IPS DF 6.9 (cell line): Measurements from ENCODE around the gene ZNF860.
"Not testable (repeated sequence)": the region's sequence is repeated elsewhere in the genome, so short reads cannot be mapped to it uniquely, and the experiment has no call there.

Experiments
- DNase-seq: peaks from one replicate; pipeline ENCODE4 v3.0.0-alpha.2; 2013; ENCODE audit warnings: low read depth, low spot score
- H3K27ac ChIP-seq: one replicate; pipeline ENCODE4 v1.5.1; 2013; ENCODE audit warnings: low read length, control low read depth
- H3K27me3 ChIP-seq: 2 replicates; pipeline ENCODE4 v1.6.1; 2013; ENCODE audit warnings: mild to moderate bottlenecking, low read length; ENCODE audit not compliant: control insufficient read depth, insufficient read depth
- H3K36me3 ChIP-seq: 2 replicates; pipeline ENCODE4 v1.6.1; 2013; ENCODE audit warnings: low read length; ENCODE audit not compliant: control insufficient read depth, insufficient read depth
- H3K4me1 ChIP-seq: 2 replicates; pipeline ENCODE4 v1.6.1; 2013; ENCODE audit warnings: low read length; ENCODE audit not compliant: control insufficient read depth, insufficient read depth
- H3K4me3 ChIP-seq: 2 replicates; pipeline ENCODE4 v1.5.1; 2013; ENCODE audit warnings: mild to moderate bottlenecking, low read length
- H3K9me3 ChIP-seq: 2 replicates; pipeline ENCODE4 v1.6.1; 2013; ENCODE audit warnings: low read length, inconsistent platforms; ENCODE audit not compliant: control insufficient read depth, insufficient read depth
- WGBS: extraction: QIAGEN DNeasy Blood & Tissue Kit; methylation state at CpG from one replicate; pipeline ENCODE4 v1.1.7; 2013; ENCODE audit warnings: mixed read lengths, missing lambda C conversion rate; ENCODE audit not compliant: insufficient read length, insufficient coverage; 5-methylcytosine and 5-hydroxymethylcytosine counted together

The ZNF860 gene

GRCh38 chr3:32009957-32010356 lies 28.4 kb downstream of the ZNF860 start:
- no peaks in the 10 kb centered on the region for H3K4me1 ChIP-seq
- H3K27ac ChIP-seq: no peak overlapping the region
- H3K9me3 ChIP-seq: no peaks in the 10 kb centered on the region
- DNase-seq: no peak
- H3K4me3 ChIP-seq: no peak overlapping the region
- H3K27me3 ChIP-seq: no peaks in the 10 kb centered on the region
- WGBS: no CpG with 5 or more reads among the region's 2 CpGs
- H3K36me3 ChIP-seq: no peaks in the 10 kb centered on the region

DNA sequence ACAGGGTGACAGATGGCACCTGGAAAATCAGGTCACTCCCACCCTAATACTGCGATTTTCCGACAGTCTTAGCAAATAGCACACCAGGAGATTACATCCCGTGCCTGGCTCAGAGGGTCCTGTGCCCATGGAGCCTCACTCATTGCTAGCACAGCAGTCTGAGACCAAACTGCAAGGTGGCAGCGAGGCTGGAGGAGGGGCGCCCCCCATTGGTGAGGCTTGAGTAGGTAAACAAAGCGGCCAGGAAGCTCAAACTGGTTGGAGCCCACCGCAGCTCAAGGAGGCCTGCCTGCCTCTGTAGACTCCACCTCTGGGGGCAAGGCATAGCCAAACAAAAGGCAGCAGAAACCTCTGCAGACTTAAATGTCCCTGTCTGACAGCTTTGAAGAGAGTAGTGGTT lies 29.1 kb downstream of the ZNF860 start:
- H3K9me3 ChIP-seq, DNase-seq, H3K27ac ChIP-seq, H3K4me1 ChIP-seq, H3K27me3 ChIP-seq, H3K36me3 ChIP-seq, H3K4me3 ChIP-seq: not testable (repeated sequence)
- WGBS: no CpG with 5 or more reads among the region's 7 CpGs

GRCh38 chr3:32015638-32016037 lies 34.1 kb downstream of the ZNF860 start:
- not testable (repeated sequence) for H3K36me3 ChIP-seq, H3K4me1 ChIP-seq, H3K4me3 ChIP-seq, H3K27ac ChIP-seq, DNase-seq, H3K27me3 ChIP-seq, H3K9me3 ChIP-seq
- no CpG with 5 or more reads among the region's 3 CpGs for WGBS

- Histone ChIP-seq H3K4me3 (no peak overlapping the region), H3K36me3 (no peaks in the 10 kb centered on the region), H3K27me3 (no peaks in the 10 kb centered on the region), H3K4me1 (no peaks in the 10 kb centered on the region), H3K9me3 (no peaks in the 10 kb centered on the region), H3K27ac (no peak overlapping the region)
- no CpG with 5 or more reads among the region's 3 CpGs for WGBS
- DNase-seq: no peak
These were observed 35.7 kb downstream of the ZNF860 start for GRCh38 chr3:32017286-32017685.

GRCh38 chr3:32018757-32019564 lies 37.4 kb downstream of the ZNF860 start:
- WGBS: no CpG with 5 or more reads among the region's 5 CpGs
- no peak for DNase-seq
- no peaks in the 10 kb centered on the region for H3K27me3 ChIP-seq
- no peak overlapping the region for H3K27ac ChIP-seq
- no peak overlapping the region for H3K4me3 ChIP-seq
- no peaks in the 10 kb centered on the region for H3K4me1 ChIP-seq
- H3K9me3 ChIP-seq: no peaks in the 10 kb centered on the region
- H3K36me3 ChIP-seq: no peaks in the 10 kb centered on the region

DNA sequence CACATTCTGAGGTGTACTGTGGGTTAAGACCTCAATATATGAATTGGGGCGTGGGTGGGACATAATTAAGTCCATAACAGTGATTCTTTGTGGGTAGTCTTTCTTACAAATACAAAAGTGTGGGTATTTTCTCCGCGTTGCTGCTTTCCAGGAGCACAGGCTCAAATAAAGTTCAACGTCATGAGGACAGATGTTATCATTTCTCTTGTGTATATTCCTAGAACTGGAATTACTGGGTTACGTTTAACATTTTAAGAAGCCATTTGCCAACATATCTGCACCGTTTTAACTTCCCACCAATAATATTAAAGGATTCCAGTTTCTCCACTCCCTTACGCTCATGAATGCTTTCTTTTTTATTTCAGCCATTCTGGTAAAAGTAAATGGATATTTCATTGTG lies 39.6 kb downstream of the ZNF860 start:
- DNase-seq: no peak
- Histone ChIP-seq H3K4me3 (no peak overlapping the region), H3K36me3 (no peaks in the 10 kb centered on the region), H3K27ac (no peak overlapping the region), H3K9me3 (no peaks in the 10 kb centered on the region), H3K4me1 (no peaks in the 10 kb centered on the region), H3K27me3 (no peaks in the 10 kb centered on the region)
- no CpG with 5 or more reads among the region's 7 CpGs for WGBS

GRCh38 chr3:32021748-32022147 lies 40.2 kb downstream of the ZNF860 start:
- Histone ChIP-seq H3K27ac (no peak overlapping the region), H3K4me3 (no peak overlapping the region), H3K9me3 (no peaks in the 10 kb centered on the region), H3K36me3 (no peaks in the 10 kb centered on the region), H3K4me1 (no peaks in the 10 kb centered on the region), H3K27me3 (no peaks in the 10 kb centered on the region)
- no peak for DNase-seq
- no CpG with 5 or more reads among the region's 3 CpGs for WGBS

DNA sequence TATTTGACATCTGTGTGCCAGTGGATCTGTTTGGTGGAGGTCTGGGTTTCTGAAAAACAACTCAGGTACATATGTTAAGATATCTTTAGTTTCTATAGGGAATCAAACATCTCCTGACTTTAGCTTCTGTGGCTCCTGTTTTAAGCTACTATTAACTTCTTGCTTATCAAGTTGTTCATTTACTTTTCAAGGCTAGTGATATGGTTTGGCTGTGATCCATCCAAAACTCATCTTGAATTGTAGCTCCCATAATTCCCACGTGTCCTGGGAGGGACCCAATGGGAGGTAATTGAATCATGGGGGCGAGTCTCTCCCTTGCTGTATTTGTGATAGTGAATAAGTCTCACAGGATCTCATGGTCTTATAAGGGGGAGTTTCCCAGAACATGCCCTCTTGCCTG lies 41.4 kb downstream of the ZNF860 start:
- H3K9me3 ChIP-seq: no peaks in the 10 kb centered on the region
- H3K4me3 ChIP-seq: no peak overlapping the region
- H3K4me1 ChIP-seq: no peaks in the 10 kb centered on the region
- H3K27me3 ChIP-seq: no peaks in the 10 kb centered on the region
- H3K27ac ChIP-seq: no peak overlapping the region
- no CpG with 5 or more reads among the region's 2 CpGs for WGBS
- DNase-seq: no peak
- H3K36me3 ChIP-seq: no peaks in the 10 kb centered on the region

GRCh38 chr3:32026593-32026992 lies 45.0 kb downstream of the ZNF860 start:
- Histone ChIP-seq H3K27ac (no peak overlapping the region), H3K27me3 (no peaks in the 10 kb centered on the region), H3K36me3 (no peaks in the 10 kb centered on the region), H3K9me3 (no peaks in the 10 kb centered on the region), H3K4me3 (no peak overlapping the region), H3K4me1 (no peaks in the 10 kb centered on the region)
- no CpG with 5 or more reads among the region's 6 CpGs for WGBS
- DNase-seq: no peak

GRCh38 chr3:32037932-32038267 lies 56.4 kb downstream of the ZNF860 start:
- Histone ChIP-seq H3K27me3 (no peaks in the 10 kb centered on the region), H3K4me1 (no peaks in the 10 kb centered on the region), H3K9me3 (no peaks in the 10 kb centered on the region), H3K4me3 (no peak overlapping the region), H3K27ac (no peak overlapping the region), H3K36me3 (no peaks in the 10 kb centered on the region; the same call in 1 of the 2 replicates)
- no CpG with 5 or more reads among the region's 3 CpGs for WGBS
- no peak for DNase-seq

DNA sequence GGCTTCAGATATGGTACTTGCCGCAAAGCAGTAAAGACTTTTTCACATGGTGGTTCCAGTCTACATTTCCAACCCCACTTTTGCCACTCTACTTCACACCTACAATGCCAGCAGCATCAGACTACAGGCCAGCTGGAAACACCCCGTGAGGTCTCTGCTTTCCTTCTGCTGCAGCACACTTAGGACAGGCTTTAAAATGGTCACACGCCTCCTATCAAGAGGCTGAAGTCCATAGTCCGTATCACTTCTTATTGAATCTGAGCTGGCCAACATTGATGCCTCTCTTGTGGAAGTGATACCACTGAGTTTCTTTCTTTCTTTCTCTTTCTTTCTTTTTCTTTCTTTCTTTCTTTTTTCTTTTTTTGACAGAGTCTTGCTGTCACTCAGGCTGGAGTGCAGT lies 59.8 kb downstream of the ZNF860 start:
- Histone ChIP-seq H3K4me1 (no peaks in the 10 kb centered on the region), H3K9me3 (no peaks in the 10 kb centered on the region), H3K36me3 (no peaks in the 10 kb centered on the region; the same call in 1 of the 2 replicates), H3K27ac (no peak overlapping the region), H3K27me3 (no peaks in the 10 kb centered on the region), H3K4me3 (no peak overlapping the region)
- no peak for DNase-seq
- WGBS: no CpG with 5 or more reads among the region's 4 CpGs
